Astrocyte (in vitro differentiated cells and primary cell): ENCODE data around the gene AP3S2.

ENCODE experiments used
- EZH2 ChIP-seq: IDR thresholded peaks from 2 replicates; pipeline ENCODE4 v1.6.1; 2012; ENCODE audit warnings: mild to moderate bottlenecking, low read length, inconsistent platforms; ENCODE audit not compliant: insufficient read depth
- TF ChIP-seq, protein P1 (sequence below): IDR thresholded peaks from 2 replicates; pipeline ENCODE4 v1.5.1; 2011; ENCODE audit warnings: low read depth, mild to moderate bottlenecking, inconsistent platforms, low read length, moderate library complexity; ENCODE audit not compliant: insufficient read depth

DNA sequence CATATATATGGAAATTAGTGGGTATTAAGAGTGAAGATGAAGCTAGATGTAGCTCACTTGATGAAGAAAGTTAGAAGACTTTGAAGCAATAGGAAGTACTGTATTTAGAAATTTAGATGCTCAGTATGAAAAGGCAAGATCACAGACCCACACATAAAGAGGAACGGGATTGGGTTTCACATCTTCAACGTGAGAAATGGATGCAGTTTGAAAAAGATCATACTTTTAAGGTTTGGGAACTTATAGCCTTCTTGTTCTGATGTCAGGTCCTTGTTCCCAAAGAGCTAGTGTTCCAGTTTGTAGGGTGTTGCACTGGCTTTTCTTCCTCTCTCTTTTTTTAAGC, 16.7 kb downstream of the AP3S2 start:
- TF ChIP-seq, protein P1, sequence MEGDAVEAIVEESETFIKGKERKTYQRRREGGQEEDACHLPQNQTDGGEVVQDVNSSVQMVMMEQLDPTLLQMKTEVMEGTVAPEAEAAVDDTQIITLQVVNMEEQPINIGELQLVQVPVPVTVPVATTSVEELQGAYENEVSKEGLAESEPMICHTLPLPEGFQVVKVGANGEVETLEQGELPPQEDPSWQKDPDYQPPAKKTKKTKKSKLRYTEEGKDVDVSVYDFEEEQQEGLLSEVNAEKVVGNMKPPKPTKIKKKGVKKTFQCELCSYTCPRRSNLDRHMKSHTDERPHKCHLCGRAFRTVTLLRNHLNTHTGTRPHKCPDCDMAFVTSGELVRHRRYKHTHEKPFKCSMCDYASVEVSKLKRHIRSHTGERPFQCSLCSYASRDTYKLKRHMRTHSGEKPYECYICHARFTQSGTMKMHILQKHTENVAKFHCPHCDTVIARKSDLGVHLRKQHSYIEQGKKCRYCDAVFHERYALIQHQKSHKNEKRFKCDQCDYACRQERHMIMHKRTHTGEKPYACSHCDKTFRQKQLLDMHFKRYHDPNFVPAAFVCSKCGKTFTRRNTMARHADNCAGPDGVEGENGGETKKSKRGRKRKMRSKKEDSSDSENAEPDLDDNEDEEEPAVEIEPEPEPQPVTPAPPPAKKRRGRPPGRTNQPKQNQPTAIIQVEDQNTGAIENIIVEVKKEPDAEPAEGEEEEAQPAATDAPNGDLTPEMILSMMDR: no peak
- TF ChIP-seq EZH2: no peak
